Brain microvascular endothelial cell (primary cell): ENCODE results near the gene TECPR1.
A peak's percentile ranks its signal among the peaks of the same experiment; 100 is the strongest.

Experiments
- DNase-seq: peaks from one replicate; pipeline ENCODE4 v3.0.0-alpha.2; 2020
- H3K27ac ChIP-seq: fragments of 250-450 bp; sonication (Bioruptor Pico); 2 replicates; pipeline ENCODE4 v1.5.1; 2020; ENCODE audit warnings: mild to moderate bottlenecking, moderate library complexity
- H3K27me3 ChIP-seq: fragments of 250-450 bp; sonication (Bioruptor Pico); replicated peaks from 2 replicates; pipeline ENCODE4 v1.5.1; 2020; ENCODE audit warnings: mild to moderate bottlenecking
- H3K36me3 ChIP-seq: fragments of 250-450 bp; sonication (Bioruptor Pico); replicated peaks from 2 replicates; pipeline ENCODE4 v1.5.1; 2020; ENCODE audit warnings: mild to moderate bottlenecking
- H3K4me3 ChIP-seq: 2 replicates; pipeline ENCODE4 v1.5.1; 2011; ENCODE audit warnings: low read depth, mild to moderate bottlenecking, control low read depth, low read length, moderate library complexity
- in situ Hi-C: cut with HindIII; loops from 2 replicates; pipeline ENCODE4 v1.10.0; 2017; ENCODE audit warnings: low sequenced_read_pairs, low pct_ligation_motif_present
- TF ChIP-seq, protein P1 (sequence below): IDR thresholded peaks from 2 replicates; pipeline ENCODE4 v1.5.1; 2011; ENCODE audit warnings: low read depth, mild to moderate bottlenecking, moderate library complexity, low read length, control low read depth, inconsistent platforms; ENCODE audit errors: missing control alignments

The TECPR1 gene

DNA sequence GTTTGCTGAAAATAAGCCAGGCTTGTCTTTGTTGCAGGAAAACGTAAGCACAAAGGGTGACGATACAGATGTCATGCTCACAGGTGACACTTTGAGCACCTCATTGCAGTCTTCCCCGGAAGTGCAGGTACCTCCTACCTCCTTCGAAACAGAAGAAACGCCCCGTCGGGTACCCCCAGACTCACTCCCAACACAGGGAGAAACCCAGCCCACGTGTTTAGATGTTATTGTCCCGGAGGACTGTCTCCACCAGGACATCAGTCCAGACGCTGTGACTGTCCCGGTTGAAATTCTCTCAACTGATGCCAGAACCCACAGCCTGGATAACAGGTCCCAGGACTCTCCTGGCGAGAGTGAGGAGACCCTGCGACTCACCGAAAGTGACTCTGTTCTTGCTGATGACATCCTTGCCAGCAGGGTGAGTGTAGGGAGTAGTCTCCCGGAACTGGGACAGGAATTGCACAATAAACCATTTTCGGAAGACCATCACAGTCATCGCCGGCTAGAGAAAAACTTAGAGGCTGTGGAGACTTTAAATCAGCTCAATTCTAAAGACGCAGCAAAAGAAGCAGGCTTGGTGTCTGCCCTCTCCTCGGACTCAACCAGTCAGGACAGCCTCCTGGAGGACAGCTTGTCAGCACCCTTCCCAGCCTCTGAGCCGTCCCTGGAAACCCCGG, 59.1 kb downstream of the TECPR1 start:
- Histone ChIP-seq H3K27ac (no peak overlapping the region), H3K27me3 (no peaks in the 10 kb centered on the region), H3K36me3 (peaks cover 12% of the 10 kb centered on the region), H3K4me3 (no peak overlapping the region)
- TF ChIP-seq, protein P1, sequence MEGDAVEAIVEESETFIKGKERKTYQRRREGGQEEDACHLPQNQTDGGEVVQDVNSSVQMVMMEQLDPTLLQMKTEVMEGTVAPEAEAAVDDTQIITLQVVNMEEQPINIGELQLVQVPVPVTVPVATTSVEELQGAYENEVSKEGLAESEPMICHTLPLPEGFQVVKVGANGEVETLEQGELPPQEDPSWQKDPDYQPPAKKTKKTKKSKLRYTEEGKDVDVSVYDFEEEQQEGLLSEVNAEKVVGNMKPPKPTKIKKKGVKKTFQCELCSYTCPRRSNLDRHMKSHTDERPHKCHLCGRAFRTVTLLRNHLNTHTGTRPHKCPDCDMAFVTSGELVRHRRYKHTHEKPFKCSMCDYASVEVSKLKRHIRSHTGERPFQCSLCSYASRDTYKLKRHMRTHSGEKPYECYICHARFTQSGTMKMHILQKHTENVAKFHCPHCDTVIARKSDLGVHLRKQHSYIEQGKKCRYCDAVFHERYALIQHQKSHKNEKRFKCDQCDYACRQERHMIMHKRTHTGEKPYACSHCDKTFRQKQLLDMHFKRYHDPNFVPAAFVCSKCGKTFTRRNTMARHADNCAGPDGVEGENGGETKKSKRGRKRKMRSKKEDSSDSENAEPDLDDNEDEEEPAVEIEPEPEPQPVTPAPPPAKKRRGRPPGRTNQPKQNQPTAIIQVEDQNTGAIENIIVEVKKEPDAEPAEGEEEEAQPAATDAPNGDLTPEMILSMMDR, result no peak
- in situ Hi-C loops, result no loop called here
- DNase-seq, result no peak

DNA sequence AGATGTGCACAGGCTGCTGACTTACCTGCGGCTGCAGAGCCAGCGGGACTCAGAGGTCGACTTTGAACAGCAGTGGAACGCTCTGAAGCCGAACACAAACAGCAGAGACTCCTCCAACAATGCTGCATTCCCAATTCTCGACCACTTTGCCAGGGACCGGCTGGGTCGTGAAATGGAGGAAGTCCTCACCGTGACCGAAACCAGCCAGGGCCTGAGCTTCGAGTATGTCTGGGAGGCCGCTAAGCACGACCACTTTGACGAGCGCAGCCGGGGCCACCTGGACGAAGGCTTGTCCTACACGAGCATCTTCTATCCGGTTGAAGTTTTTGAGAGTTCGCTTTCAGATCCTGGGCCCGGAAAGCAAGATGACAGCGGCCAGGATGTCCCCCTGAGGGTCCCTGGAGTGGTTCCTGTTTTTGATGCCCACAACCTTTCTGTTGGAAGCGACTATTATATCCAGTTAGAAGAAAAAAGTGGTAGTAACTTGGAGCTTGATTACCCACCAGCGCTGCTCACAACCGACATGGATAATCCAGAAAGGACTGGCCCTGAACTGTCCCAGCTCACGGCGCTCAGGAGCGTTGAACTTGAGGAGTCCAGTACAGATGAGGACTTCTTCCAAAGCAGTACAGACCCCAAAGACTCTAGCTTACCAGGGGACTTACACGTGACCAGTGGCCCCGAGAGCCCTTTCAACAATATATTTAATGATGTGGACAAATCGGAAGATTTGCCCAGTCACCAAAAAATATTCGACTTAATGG, 60.2 kb downstream of the TECPR1 start:
- H3K36me3 ChIP-seq, result peaks cover 12% of the 10 kb centered on the region
- no peak overlapping the region for H3K4me3 ChIP-seq
- in situ Hi-C loops, result no loop called here
- TF ChIP-seq, protein P1, result no peak
- DNase-seq, result no peak
- no peaks in the 10 kb centered on the region for H3K27me3 ChIP-seq
- H3K27ac ChIP-seq, result no peak overlapping the region

DNA sequence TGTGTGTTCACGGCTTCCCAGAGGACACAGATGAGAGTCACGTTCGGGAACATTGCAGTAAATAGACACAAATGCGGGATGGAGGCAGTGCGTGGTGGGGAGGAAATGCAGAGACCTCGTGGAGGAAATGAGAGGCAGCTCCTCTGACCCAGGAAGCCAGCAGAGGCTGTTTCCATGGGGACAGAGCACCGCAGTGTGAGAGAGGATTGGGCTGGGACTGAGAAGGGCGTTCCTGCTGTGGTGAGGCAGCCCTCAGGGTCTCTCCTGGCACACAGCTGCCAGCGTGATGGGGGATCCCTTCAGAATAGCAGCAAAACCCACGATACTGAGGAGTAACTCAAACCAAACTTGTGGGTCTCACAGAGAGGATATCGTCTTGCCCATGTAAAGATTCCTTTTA, 62.5 kb downstream of the TECPR1 start:
- in situ Hi-C loops, result no loop called here

DNA sequence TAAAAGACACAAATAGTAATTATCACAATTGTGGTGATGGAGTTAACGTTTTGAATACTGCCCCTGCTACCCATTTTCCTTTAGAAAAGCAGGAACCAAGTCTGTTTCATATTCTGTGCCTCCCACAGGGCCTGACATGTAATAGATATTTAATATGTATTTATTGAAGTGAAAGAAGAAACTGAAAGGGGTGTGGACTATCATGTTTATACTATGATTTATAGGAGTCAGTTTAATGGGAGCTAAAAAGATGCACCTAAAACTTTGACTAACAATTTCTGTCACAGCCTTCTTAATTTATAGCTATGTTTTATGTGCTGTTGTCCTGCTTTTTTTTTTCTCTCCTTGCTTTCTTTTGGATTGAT, 64.9 kb downstream of the TECPR1 start:
- in situ Hi-C loops, result no loop called here
- DNase-seq, result no peak
- Histone ChIP-seq H3K27ac (peak overlapping the region; percentile 47), H3K36me3 (peaks cover 6% of the 10 kb centered on the region), H3K27me3 (no peaks in the 10 kb centered on the region), H3K4me3 (no peak overlapping the region)
- TF ChIP-seq, protein P1, result no peak

More for the DNA sequence above, 62.5 kb downstream of the TECPR1 start:
- DNase-seq, result no peak
- Histone ChIP-seq H3K36me3 (peaks cover 12% of the 10 kb centered on the region), H3K27me3 (no peaks in the 10 kb centered on the region), H3K4me3 (no peak overlapping the region), H3K27ac (no peak overlapping the region)
- TF ChIP-seq, protein P1, result no peak

DNA sequence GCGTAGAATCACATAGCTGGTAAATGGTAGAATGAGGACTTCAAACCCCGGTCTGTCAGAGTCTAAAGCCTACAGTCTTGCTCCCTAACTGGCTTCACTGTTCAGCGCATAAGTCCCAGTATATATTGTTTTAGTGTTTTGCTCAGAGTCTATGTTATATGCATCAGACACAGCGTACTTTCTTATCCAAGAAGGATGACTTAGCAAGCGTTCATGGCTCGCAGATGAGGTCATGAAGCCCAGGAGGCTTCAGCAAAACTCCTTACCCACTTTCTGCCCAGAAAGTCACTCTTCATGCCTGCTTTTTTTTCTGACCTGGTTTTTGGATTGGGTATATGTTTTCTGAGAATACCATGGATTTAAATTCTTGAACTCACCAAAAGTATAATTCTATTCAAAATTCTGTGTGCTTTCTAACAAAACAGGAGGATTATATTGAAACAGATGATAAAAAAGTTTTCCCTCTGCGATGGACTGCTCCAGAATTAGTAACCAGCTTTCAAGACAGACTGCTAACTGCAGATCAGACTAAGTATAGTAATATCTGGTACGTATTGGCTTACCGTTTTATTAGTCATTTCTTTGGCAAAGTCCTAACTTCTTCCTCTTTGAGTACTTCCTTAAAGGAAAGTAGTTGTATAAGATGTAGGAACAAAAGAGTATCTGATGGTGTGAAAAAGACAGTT, 65.4 kb downstream of the TECPR1 start:
- H3K4me3 ChIP-seq, result no peak overlapping the region
- H3K27me3 ChIP-seq, result no peaks in the 10 kb centered on the region
- in situ Hi-C loops, result no loop called here
- peak overlapping the region; percentile 47 for H3K27ac ChIP-seq
- TF ChIP-seq, protein P1, result no peak
- peaks cover 2% of the 10 kb centered on the region for H3K36me3 ChIP-seq
- peak; percentile 37 for DNase-seq
